Gastrocnemius medialis (tissue), 4 donors: ENCODE results near the gene MED12L.

ENCODE experiments used
- POLR2A ChIP-seq, 2 donors: fragments of 450-650 bp; IDR thresholded peaks; one replicate each; pipeline ENCODE4 v1.6.1; 2017; ENCODE audit warnings: antibody characterized with exemption in 2 of 2, mild to moderate bottlenecking in 2 of 2, moderate library complexity in 2 of 2
- TF ChIP-seq, protein P1 (sequence below), 5 experiments: fragments of 450-650 bp in 3 of 5; fragments of 200-600 bp in 2 of 5; sonication (generic) in 2 of 5; IDR thresholded peaks in 4 of 5; conservative IDR thresholded peaks in 1 of 5; 1 replicate in 4 of 5; 2 replicates in 1 of 5; pipeline ENCODE4 v1.5.1; 2016 to 2019; ENCODE audit warnings: antibody characterized with exemption in 5 of 5, mild to moderate bottlenecking in 3 of 5, moderate library complexity in 3 of 5

- TF ChIP-seq, protein P1, sequence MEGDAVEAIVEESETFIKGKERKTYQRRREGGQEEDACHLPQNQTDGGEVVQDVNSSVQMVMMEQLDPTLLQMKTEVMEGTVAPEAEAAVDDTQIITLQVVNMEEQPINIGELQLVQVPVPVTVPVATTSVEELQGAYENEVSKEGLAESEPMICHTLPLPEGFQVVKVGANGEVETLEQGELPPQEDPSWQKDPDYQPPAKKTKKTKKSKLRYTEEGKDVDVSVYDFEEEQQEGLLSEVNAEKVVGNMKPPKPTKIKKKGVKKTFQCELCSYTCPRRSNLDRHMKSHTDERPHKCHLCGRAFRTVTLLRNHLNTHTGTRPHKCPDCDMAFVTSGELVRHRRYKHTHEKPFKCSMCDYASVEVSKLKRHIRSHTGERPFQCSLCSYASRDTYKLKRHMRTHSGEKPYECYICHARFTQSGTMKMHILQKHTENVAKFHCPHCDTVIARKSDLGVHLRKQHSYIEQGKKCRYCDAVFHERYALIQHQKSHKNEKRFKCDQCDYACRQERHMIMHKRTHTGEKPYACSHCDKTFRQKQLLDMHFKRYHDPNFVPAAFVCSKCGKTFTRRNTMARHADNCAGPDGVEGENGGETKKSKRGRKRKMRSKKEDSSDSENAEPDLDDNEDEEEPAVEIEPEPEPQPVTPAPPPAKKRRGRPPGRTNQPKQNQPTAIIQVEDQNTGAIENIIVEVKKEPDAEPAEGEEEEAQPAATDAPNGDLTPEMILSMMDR (IDR thresholded peaks at IDR 0.05 in 4 of 5, conservative IDR thresholded peaks at IDR 0.05 in 1 of 5), result no peak
- no peak for TF ChIP-seq POLR2A (IDR thresholded peaks at IDR 0.05)
These were observed 190.7 kb downstream of the MED12L start for GRCh38 chr3:151276038-151276686.
